GM03348 (cell line): ENCODE measurements around the gene ACTRT2.

Source experiments
- DNase-seq: peaks from one replicate; pipeline ENCODE4 v3.0.0; 2012; ENCODE audit warnings: low spot score

ACTRT2 gene

GRCh38 chr1:3021233-3021671 is at the start of gene ACTRT2:
Gene ACTRT2 (plus strand): TSS chr1:3021467. CDS start chr1:3021687, 220 bp downstream.
- DNase-seq = no peak

- DNase-seq = no peak
Measured at GRCh38 chr1:2971609-2972008, 49.7 kb upstream of the ACTRT2 start.

GRCh38 chr1:2972011-2972878 is 49.0 kb upstream of the ACTRT2 start:
- no peak for DNase-seq

GRCh38 chr1:2972879-2973575 is 48.2 kb upstream of the ACTRT2 start:
- DNase-seq = no peak

- no peak for DNase-seq
Measured at GRCh38 chr1:2973601-2974593, 47.4 kb upstream of the ACTRT2 start.

GRCh38 chr1:2974701-2975301 is 46.5 kb upstream of the ACTRT2 start:
- DNase-seq = no peak

- no peak for DNase-seq
Measured at GRCh38 chr1:2975466-2976179, 45.6 kb upstream of the ACTRT2 start.

GRCh38 chr1:2976180-2976562 is 45.1 kb upstream of the ACTRT2 start:
- DNase-seq = no peak

- DNase-seq = no peak
Measured at GRCh38 chr1:2977886-2978611, 43.2 kb upstream of the ACTRT2 start.

- no peak for DNase-seq
Measured at GRCh38 chr1:2978691-2979190, 42.5 kb upstream of the ACTRT2 start.

- DNase-seq = no peak
Measured at GRCh38 chr1:2979191-2980072, 41.8 kb upstream of the ACTRT2 start.

GRCh38 chr1:2980073-2980791 is 41.0 kb upstream of the ACTRT2 start:
- no peak for DNase-seq

- DNase-seq = no peak
Measured at GRCh38 chr1:2980849-2981248, 40.4 kb upstream of the ACTRT2 start.

- no peak for DNase-seq
Measured at GRCh38 chr1:2981388-2981787, 39.9 kb upstream of the ACTRT2 start.

- DNase-seq = no peak
Measured at GRCh38 chr1:2981981-2982614, 39.2 kb upstream of the ACTRT2 start.

GRCh38 chr1:2982615-2983318 is 38.5 kb upstream of the ACTRT2 start:
- no peak for DNase-seq

GRCh38 chr1:2983319-2983705 is 38.0 kb upstream of the ACTRT2 start:
- no peak for DNase-seq
